Stimulated activated CD4-positive, alpha-beta T cell treated with anti-CD3 and anti-CD28 coated beads, Interleukin-1b, Interleukin-23, amount 100 ng/mL, for 24 hours (primary cell): ENCODE data around the gene TNFRSF12A.
A peak's percentile ranks its signal among the peaks of the same experiment; 100 is the strongest.
"Not testable (repeated sequence)": the region's sequence is repeated elsewhere in the genome, so short reads cannot be mapped to it uniquely, and the experiment has no call there.

ENCODE experiments used
- DNase-seq, 4 experiments: peaks; one replicate each; pipeline ENCODE4 v3.0.0-alpha.2; 2020; ENCODE audit warnings: low read depth in 4 of 4, low spot score in 1 of 4

The TNFRSF12A gene

GRCh38 chr16:3060339-3061127 is 40.4 kb downstream of the TNFRSF12A start:
- no peak for DNase-seq

DNA sequence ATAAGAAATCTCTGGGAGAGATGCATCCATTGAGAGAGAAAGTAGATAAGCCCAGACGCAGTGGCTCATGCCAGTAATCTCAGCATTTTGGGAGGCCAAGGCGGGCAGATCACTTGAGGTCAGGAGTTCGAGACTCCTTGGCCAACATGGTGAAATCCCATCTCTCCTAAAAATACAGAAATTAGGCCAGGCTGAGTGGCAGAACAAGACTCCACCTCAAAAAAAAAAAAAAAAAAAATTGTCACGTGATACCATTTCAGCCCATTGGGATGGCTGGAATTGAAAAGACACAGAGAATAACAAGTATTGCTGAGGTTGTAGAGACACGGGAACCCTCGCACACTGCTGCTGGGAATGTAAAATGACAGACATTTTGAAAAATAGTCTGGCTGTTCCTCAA is 42.4 kb downstream of the TNFRSF12A start:
- DNase-seq = no peak

DNA sequence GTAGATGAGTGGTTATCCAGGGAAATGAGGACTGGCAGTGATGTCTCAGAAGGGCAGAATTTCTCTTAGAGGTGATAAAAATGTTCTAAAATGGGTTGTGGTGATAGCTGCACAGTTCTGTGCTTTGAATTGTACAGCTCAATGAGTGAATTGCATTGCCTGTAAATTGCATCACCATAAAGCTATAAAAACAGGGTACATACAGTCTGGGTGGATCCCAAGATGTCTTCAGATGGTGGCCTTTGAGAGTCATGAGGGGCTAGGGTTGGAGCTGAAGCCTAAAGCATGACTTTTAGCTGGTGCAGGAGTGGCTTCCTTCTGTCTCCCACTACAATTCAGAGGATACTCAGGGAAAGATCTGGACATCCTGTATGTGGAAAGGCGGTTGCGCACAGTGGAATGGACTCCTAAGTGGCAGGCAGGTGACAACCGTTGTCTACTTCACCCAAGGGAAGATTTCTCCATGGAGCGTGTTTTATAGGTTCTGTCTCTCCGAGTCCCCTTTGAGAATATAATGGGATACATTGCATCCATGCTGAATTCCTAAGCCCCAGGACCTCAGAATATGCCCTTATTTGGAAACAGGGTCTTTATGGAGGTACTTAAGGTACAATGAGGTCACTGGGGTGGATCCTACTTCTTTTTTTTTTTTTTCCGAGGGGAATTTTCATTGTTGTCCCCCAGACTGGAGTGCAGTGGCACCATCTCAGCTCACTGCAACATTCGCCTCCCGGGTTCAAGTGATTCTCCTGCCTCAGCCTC is 43.6 kb downstream of the TNFRSF12A start:
- DNase-seq = no peak

GRCh38 chr16:3065069-3065741 is 45.0 kb downstream of the TNFRSF12A start, which contains the start of gene IL32:
Gene IL32, plus strand, starts transcription at chr16:3065640. Its CDS starts 172 bp downstream, at chr16:3065812.
- peak in 2 of 4 experiments; percentile 45 to 77 for DNase-seq

- DNase-seq = no peak
These were observed 45.7 kb downstream of the TNFRSF12A start for GRCh38 chr16:3065742-3066439.

- DNase-seq = no peak
These were observed 46.2 kb downstream of the TNFRSF12A start for GRCh38 chr16:3066440-3066748.

GRCh38 chr16:3068487-3068886 is 48.3 kb downstream of the TNFRSF12A start:
- DNase-seq = no peak

- not testable (repeated sequence) for DNase-seq
These were observed 49.0 kb downstream of the TNFRSF12A start for GRCh38 chr16:3069146-3069545.

- no peak for DNase-seq
These were observed 50.5 kb downstream of the TNFRSF12A start for GRCh38 chr16:3070608-3071111.

- no peak for DNase-seq
These were observed 51.5 kb downstream of the TNFRSF12A start for GRCh38 chr16:3071655-3072054.
